Neural crest cell (in vitro differentiated cells): Measurements from ENCODE around the gene COASY. TPM values are rescaled to one million over a fixed set of nuclear protein-coding genes. Genes with fewer than 3 reads are reported as not detected.

Experiments used
- DNase-seq: peaks from one replicate; pipeline ENCODE4 v3.0.0; 2021; ENCODE audit warnings: low read depth, mixed read lengths, low spot score
- H3K27ac Mint-ChIP-seq: one replicate; pipeline ENCODE4 v1.8.0; 2021; ENCODE audit warnings: mild to moderate bottlenecking, mixed read lengths; ENCODE audit not compliant: unreplicated experiment
- H3K27me3 Mint-ChIP-seq: 2 replicates; pipeline ENCODE4 v1.8.0; 2021; ENCODE audit warnings: low read depth, mild to moderate bottlenecking, mixed read lengths
- H3K36me3 Mint-ChIP-seq: 2 replicates; pipeline ENCODE4 v1.8.0; 2021; ENCODE audit warnings: low read depth, mild to moderate bottlenecking, mixed read lengths
- H3K4me1 Mint-ChIP-seq: 2 replicates; pipeline ENCODE4 v1.8.0; 2021; ENCODE audit warnings: mixed read lengths
- H3K4me3 Mint-ChIP-seq: one replicate; pipeline ENCODE4 v1.8.0; 2021; ENCODE audit warnings: mild to moderate bottlenecking, mixed read lengths
- H3K9me3 Mint-ChIP-seq: 2 replicates; pipeline ENCODE4 v1.8.0; 2021; ENCODE audit warnings: mixed read lengths
- CTCF ChIP-seq: fragments of 200-600 bp; sonication (generic); conservative IDR thresholded peaks from 2 replicates; pipeline ENCODE4 v1.5.0; 2021; ENCODE audit warnings: antibody characterized with exemption, mild to moderate bottlenecking
- total RNA-seq: library from RNA; stranded (reverse); gene quantifications from 2 replicates; pipeline ENCODE4 v1.2.1, GENCODE V29; 2021

The COASY gene
- total RNA-seq, 1 donor from 2014 or later, result 58.3 TPM

- Mint-ChIP-seq H3K36me3 (no peaks in the 10 kb centered on the region), H3K4me1 (peaks cover 25% of the 10 kb centered on the region), H3K9me3 (no peaks in the 10 kb centered on the region), H3K27ac (no peak overlapping the region), H3K4me3 (no peak overlapping the region), H3K27me3 (no peaks in the 10 kb centered on the region)
- no peak for DNase-seq
- no peak for TF ChIP-seq CTCF
Measured at GRCh38 chr17:42514867-42515266, 47.1 kb upstream of the COASY start.

- H3K4me1 Mint-ChIP-seq, result peaks cover 50% of the 10 kb centered on the region
- H3K36me3 Mint-ChIP-seq, result peaks cover 5% of the 10 kb centered on the region
- no peak overlapping the region for H3K27ac Mint-ChIP-seq
- H3K27me3 Mint-ChIP-seq, result no peaks in the 10 kb centered on the region
- H3K9me3 Mint-ChIP-seq, result no peaks in the 10 kb centered on the region
- DNase-seq, result peak; percentile 77
- no peak overlapping the region for H3K4me3 Mint-ChIP-seq
- peak; percentile 90 for TF ChIP-seq CTCF
Measured at GRCh38 chr17:42517516-42517915, 44.4 kb upstream of the COASY start.

DNA sequence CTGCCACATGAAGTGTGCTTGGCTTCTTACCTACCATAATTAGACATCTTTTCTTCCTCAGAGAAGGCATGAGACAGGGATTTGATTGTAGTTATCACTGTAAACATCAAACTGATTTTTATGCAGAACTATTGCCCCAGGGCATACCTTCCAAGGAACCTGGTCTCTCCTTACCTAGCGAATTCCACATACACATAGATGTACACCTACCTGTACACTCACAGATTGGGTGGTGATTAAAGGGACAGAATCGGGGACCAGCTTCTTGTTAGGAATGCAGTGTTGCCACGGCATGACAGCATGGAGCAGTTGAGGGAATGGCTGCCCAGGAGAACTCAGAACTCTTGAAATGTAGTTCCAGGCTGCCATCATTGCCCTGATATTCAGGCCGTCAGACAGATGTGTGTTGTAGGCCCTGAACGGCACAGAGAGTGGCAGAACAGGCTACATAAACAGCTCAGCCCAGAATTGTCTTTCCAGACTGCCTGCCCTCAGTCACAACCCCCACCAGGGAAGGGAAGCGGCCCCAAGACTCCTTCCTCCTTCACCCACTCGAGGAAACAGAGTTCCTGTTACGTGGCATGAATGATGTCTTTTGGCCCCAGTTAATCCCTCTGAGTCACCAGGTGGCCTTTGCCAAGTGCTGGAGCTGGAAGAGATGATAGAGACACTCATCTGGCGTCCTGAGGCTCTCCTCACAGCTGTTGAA, 43.7 kb upstream of the COASY start:
- no peaks in the 10 kb centered on the region for H3K27me3 Mint-ChIP-seq
- H3K27ac Mint-ChIP-seq, result peak overlapping the region; percentile 57
- peaks cover 54% of the 10 kb centered on the region for H3K4me1 Mint-ChIP-seq
- H3K4me3 Mint-ChIP-seq, result peak overlapping the region; percentile 36
- DNase-seq, result no peak
- no peak for TF ChIP-seq CTCF
- H3K36me3 Mint-ChIP-seq, result peaks cover 6% of the 10 kb centered on the region
- H3K9me3 Mint-ChIP-seq, result no peaks in the 10 kb centered on the region

DNA sequence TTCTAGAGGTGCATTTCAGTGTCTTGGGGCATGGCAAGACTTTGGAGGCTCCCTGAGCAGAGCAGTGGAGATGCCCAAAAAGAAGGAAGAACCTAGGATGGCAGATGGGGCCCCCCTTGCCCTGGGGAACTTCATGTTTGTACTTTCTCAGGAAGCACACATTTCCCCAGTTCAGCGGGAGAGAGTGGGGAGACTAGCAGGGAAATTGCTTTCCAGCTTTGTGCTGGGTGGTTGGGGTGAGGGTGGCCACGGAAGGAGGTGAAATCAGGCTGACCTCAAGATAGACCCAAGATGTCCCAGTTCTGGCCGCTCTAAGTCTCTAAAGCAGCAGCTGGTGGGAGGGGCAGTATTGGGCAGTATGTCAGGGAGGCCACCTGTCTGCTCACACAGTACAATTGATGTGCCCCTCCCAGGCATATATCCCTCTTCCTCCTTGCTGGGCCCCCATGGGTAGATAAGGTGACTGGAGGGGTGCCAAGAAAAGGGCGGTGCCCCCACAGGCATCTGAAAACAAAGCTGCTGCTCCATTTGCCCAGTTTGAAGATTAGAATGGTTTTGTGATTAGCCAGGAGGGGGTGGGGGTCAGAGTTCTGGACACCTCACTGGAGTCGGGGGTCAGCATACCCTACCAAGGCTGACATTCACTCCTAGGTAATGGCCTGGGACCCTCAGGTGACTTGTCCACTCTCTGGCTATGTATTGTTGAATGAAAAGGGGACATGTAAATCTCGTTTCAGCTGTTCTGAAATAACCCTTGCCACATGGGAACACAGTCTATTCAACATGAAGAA, 43.0 kb upstream of the COASY start:
- Mint-ChIP-seq H3K4me3 (peak overlapping the region; percentile 36), H3K9me3 (no peaks in the 10 kb centered on the region), H3K27me3 (no peaks in the 10 kb centered on the region), H3K4me1 (peaks cover 57% of the 10 kb centered on the region), H3K36me3 (peaks cover 6% of the 10 kb centered on the region), H3K27ac (peak overlapping the region; percentile 97)
- TF ChIP-seq CTCF, result no peak
- DNase-seq, result no peak

DNA sequence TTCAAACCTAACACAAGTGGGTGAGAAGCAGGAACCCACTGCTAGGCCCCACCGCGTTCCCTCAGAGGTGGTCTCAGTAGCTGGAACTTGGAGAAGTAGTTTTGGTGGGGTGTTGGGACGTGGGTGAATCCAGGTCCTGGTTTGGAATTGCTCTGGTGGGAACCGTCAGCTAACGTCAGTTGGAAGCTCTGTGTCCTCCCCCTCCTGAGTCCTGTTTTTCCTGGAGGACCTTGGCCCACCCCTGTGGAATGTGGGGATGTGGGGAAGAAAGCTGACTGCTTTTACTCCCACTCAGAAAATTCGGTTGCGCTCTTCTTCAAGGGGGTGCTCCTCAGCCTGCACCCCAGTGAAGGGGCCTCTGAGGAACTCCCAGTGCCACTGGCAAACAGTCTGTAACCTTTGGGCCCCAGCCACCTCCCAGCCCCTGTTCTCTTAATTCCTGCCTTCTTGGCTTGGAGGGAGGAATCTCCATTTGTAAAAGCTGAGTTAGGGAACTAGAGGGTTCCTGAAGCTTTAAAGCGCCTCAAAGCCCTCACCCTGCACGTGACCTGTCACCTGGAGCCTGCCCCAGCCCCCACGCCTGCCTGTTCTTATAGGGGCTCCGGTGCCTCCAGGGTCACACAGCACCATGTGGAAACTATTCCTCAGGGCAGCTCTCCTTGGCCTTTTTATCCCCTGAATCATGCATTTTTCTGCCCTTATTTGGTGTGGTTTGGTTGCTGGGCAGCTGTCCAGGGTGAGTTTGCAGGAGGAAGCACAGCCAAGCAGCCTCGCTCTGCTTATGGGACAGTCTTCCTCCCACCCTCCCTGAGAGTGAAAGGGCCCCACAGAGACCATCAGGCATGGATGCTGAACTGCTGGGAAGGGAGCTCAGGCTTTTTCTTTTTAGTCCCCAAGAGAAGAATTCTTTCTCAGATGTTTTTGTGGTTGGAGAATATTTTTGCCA, 42.1 kb upstream of the COASY start:
- Mint-ChIP-seq H3K27ac (peak overlapping the region; percentile 97), H3K4me1 (peaks cover 57% of the 10 kb centered on the region), H3K36me3 (peaks cover 6% of the 10 kb centered on the region), H3K27me3 (no peaks in the 10 kb centered on the region), H3K9me3 (no peaks in the 10 kb centered on the region), H3K4me3 (peak overlapping the region; percentile 15)
- DNase-seq, result peak; percentile 11
- TF ChIP-seq CTCF, result no peak
